ENCODE data around the gene PIK3R5.
"Not testable (repeated sequence)": the region's sequence is repeated elsewhere in the genome, so short reads cannot be mapped to it uniquely, and the experiment has no call there.

GRCh38 chr17:8988263-8988935, 22.9 kb upstream of the PIK3R5 start:
- not testable (repeated sequence) for TF ChIP-seq CTCF (conservative IDR thresholded peaks at IDR 0.05 in 1 of 2, IDR thresholded peaks at IDR 0.05 in 1 of 2; ENCODE audit: extremely low read depth in 1 of 2, insufficient read depth in 1 of 2, low read depth in 1 of 2, low read length in 2 of 2); EZH2 (IDR thresholded peaks at IDR 0.05; ENCODE audit: borderline replicate concordance, low read length)

All from mammary epithelial cell (primary cell).